ENCODE results near the gene SLC29A4.

SLC29A4 gene

DNA sequence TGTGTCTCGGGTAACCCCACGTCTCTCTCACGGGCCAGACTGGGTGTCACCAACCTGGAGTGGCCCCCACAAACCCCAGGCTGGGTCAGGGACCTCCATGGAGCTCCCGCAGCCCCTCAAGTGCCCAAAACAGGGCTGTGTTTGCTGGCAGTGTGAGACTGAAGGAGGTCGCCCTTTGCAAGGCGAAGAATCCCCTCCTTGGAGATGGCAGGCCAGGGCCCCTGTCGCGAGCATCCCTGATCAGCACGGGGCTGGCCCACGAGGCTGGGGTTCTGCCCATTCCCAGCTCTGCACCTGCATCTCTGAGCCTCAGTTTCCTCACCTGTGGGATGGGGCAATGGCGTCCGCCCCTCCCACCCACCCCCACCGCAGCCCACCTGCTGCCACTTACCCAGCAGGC is 62.4 kb downstream of the SLC29A4 start:
- no peak overlapping the region for H3K27ac ChIP-seq (ENCODE audit: extremely low read depth, low read depth, low read length)
- TF ChIP-seq ZNF223 (tag by site-specific recombination; IDR thresholded peaks at IDR 0.05) (no peak), ZNF629 (tag by site-specific recombination; IDR thresholded peaks at IDR 0.05) (no peak), IKZF3 (tag by site-specific recombination; IDR thresholded peaks at IDR 0.05) (no peak), ZNF157 (tag by site-specific recombination; IDR thresholded peaks at IDR 0.05) (no peak), GLI4 (tag by site-specific recombination; IDR thresholded peaks at IDR 0.05) (no peak), ZFHX2 (tag by site-specific recombination; conservative IDR thresholded peaks at IDR 0.05) (no peak), RBAK (tag by site-specific recombination; IDR thresholded peaks at IDR 0.05) (no peak), ZNF239 (tag by site-specific recombination; IDR thresholded peaks at IDR 0.05) (no peak)
- TF ChIP-seq, protein P1, sequence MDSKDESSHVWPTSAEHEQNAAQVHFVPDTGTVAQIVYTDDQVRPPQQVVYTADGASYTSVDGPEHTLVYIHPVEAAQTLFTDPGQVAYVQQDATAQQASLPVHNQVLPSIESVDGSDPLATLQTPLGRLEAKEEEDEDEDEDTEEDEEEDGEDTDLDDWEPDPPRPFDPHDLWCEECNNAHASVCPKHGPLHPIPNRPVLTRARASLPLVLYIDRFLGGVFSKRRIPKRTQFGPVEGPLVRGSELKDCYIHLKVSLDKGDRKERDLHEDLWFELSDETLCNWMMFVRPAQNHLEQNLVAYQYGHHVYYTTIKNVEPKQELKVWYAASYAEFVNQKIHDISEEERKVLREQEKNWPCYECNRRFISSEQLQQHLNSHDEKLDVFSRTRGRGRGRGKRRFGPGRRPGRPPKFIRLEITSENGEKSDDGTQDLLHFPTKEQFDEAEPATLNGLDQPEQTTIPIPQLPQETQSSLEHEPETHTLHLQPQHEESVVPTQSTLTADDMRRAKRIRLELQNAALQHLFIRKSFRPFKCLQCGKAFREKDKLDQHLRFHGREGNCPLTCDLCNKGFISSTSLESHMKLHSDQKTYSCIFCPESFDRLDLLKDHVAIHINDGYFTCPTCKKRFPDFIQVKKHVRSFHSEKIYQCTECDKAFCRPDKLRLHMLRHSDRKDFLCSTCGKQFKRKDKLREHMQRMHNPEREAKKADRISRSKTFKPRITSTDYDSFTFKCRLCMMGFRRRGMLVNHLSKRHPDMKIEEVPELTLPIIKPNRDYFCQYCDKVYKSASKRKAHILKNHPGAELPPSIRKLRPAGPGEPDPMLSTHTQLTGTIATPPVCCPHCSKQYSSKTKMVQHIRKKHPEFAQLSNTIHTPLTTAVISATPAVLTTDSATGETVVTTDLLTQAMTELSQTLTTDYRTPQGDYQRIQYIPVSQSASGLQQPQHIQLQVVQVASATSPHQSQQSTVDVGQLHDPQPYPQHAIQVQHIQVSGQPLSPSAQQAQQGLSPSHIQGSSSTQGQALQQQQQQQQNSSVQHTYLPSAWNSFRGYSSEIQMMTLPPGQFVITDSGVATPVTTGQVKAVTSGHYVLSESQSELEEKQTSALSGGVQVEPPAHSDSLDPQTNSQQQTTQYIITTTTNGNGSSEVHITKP (tag by site-specific recombination; IDR thresholded peaks at IDR 0.05), result no peak
- TF ChIP-seq, protein P2, sequence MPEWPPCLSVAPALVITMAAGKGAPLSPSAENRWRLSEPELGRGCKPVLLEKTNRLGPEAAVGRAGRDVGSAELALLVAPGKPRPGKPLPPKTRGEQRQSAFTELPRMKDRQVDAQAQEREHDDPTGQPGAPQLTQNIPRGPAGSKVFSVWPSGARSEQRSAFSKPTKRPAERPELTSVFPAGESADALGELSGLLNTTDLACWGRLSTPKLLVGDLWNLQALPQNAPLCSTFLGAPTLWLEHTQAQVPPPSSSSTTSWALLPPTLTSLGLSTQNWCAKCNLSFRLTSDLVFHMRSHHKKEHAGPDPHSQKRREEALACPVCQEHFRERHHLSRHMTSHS (tag by site-specific recombination; IDR thresholded peaks at IDR 0.05), result no peak
- CTCF ChIA-PET, result no interaction called here
- H3K4me1 ChIP-seq (ENCODE audit: control insufficient read depth, insufficient read depth, low read length), result no peaks in the 10 kb centered on the region
- no peaks in the 10 kb centered on the region for H3K9me3 ChIP-seq (ENCODE audit: control insufficient read depth, insufficient read depth, low read depth, low read length)
- peaks cover 32 to 38% of the 10 kb centered on the region in 2 experiments; a peak in 2 of 3 replicates for H3K36me3 ChIP-seq (ENCODE audit: control insufficient read depth in 2 of 2, insufficient read depth in 1 of 2, low read length in 2 of 2)
- POLR2A ChIA-PET, result no interaction called here
- no peak overlapping the region for H3K4me3 ChIP-seq (ENCODE audit: low read depth, low read length)

DNA sequence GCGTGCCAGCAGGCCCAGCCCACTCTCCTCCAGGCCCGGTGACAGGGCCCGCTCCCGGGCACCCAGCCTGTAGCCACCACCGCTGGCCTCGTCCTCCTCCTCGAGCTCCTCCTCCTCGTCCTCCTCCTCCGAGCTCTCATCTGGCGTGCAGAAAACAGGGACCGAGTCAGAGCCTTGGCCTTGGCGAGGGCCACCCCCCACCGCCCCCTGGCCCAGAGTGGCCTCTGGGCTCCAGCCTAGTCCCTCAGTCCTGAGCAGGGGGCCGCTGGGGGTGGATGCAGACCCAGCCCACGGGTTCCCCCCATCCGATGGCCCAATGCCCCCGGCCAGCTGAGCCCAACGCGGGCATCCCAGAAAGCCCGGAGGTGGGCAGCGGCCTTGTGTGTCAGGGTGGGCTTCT is 62.9 kb downstream of the SLC29A4 start:
- H3K4me3 ChIP-seq (ENCODE audit: low read depth, low read length), result no peak overlapping the region
- POLR2A ChIA-PET, result no interaction called here
- H3K4me1 ChIP-seq (ENCODE audit: control insufficient read depth, insufficient read depth, low read length), result no peaks in the 10 kb centered on the region
- peaks cover 29 to 37% of the 10 kb centered on the region in 2 experiments; a peak in 2 of 3 replicates for H3K36me3 ChIP-seq (ENCODE audit: control insufficient read depth in 2 of 2, insufficient read depth in 1 of 2, low read length in 2 of 2)
- CTCF ChIA-PET, result no interaction called here
- H3K27ac ChIP-seq (ENCODE audit: extremely low read depth, low read depth, low read length), result no peak overlapping the region
- no peaks in the 10 kb centered on the region for H3K9me3 ChIP-seq (ENCODE audit: control insufficient read depth, insufficient read depth, low read depth, low read length)
- TF ChIP-seq, protein P3, sequence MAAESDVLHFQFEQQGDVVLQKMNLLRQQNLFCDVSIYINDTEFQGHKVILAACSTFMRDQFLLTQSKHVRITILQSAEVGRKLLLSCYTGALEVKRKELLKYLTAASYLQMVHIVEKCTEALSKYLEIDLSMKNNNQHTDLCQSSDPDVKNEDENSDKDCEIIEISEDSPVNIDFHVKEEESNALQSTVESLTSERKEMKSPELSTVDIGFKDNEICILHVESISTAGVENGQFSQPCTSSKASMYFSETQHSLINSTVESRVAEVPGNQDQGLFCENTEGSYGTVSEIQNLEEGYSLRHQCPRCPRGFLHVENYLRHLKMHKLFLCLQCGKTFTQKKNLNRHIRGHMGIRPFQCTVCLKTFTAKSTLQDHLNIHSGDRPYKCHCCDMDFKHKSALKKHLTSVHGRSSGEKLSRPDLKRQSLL (tag by site-specific recombination; IDR thresholded peaks at IDR 0.05), result no peak
- TF ChIP-seq ZNF529 (tag by site-specific recombination; IDR thresholded peaks at IDR 0.05; ENCODE audit: insufficient replicate concordance), result no peak
- TF ChIP-seq, protein P4, sequence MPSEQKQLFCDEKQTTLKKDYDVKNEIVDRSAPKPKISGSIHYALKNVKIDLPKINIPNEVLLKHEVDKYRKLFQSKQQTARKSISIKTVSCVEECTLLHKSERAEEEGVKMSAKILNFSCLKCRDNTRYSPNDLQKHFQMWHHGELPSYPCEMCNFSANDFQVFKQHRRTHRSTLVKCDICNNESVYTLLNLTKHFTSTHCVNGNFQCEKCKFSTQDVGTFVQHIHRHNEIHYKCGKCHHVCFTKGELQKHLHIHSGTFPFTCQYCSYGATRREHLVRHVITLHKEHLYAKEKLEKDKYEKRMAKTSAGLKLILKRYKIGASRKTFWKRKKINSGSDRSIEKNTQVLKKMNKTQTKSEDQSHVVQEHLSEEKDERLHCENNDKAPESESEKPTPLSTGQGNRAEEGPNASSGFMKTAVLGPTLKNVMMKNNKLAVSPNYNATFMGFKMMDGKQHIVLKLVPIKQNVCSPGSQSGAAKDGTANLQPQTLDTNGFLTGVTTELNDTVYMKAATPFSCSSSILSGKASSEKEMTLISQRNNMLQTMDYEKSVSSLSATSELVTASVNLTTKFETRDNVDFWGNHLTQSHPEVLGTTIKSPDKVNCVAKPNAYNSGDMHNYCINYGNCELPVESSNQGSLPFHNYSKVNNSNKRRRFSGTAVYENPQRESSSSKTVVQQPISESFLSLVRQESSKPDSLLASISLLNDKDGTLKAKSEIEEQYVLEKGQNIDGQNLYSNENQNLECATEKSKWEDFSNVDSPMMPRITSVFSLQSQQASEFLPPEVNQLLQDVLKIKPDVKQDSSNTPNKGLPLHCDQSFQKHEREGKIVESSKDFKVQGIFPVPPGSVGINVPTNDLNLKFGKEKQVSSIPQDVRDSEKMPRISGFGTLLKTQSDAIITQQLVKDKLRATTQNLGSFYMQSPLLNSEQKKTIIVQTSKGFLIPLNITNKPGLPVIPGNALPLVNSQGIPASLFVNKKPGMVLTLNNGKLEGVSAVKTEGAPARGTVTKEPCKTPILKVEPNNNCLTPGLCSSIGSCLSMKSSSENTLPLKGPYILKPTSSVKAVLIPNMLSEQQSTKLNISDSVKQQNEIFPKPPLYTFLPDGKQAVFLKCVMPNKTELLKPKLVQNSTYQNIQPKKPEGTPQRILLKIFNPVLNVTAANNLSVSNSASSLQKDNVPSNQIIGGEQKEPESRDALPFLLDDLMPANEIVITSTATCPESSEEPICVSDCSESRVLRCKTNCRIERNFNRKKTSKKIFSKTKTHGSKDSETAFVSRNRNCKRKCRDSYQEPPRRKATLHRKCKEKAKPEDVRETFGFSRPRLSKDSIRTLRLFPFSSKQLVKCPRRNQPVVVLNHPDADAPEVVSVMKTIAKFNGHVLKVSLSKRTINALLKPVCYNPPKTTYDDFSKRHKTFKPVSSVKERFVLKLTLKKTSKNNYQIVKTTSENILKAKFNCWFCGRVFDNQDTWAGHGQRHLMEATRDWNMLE (tag by site-specific recombination; conservative IDR thresholded peaks at IDR 0.05; ENCODE audit: low read depth), result no peak
- TF ChIP-seq YY2 (tag by site-specific recombination; IDR thresholded peaks at IDR 0.05), result no peak
- no peak for TF ChIP-seq ZNF558 (tag by site-specific recombination; IDR thresholded peaks at IDR 0.05)
- no peak for TF ChIP-seq ZNF184 (tag by site-specific recombination; IDR thresholded peaks at IDR 0.05)
- no peak for TF ChIP-seq ZNF561 (tag by site-specific recombination; IDR thresholded peaks at IDR 0.05; ENCODE audit: borderline replicate concordance)
- TF ChIP-seq, protein P5, sequence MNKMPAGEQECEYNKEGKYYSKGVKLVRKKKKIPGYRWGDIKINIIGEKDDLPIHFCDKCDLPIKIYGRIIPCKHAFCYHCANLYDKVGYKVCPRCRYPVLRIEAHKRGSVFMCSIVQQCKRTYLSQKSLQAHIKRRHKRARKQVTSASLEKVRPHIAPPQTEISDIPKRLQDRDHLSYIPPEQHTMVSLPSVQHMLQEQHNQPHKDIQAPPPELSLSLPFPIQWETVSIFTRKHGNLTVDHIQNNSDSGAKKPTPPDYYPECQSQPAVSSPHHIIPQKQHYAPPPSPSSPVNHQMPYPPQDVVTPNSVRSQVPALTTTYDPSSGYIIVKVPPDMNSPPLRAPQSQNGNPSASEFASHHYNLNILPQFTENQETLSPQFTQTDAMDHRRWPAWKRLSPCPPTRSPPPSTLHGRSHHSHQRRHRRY (tag by site-specific recombination; IDR thresholded peaks at IDR 0.05), result no peak
- no peak for TF ChIP-seq ZNF48 (tag by site-specific recombination; IDR thresholded peaks at IDR 0.05)
- no peak for TF ChIP-seq ZNF629 (tag by site-specific recombination; IDR thresholded peaks at IDR 0.05)
- no peak for TF ChIP-seq MZF1 (tag by site-specific recombination; IDR thresholded peaks at IDR 0.05; ENCODE audit: borderline replicate concordance)
- no peak for TF ChIP-seq ZNF2 (tag by site-specific recombination; IDR thresholded peaks at IDR 0.05)
- TF ChIP-seq ZSCAN23 (tag by site-specific recombination; IDR thresholded peaks at IDR 0.05), result no peak
- TF ChIP-seq ZNF121 (tag by site-specific recombination; IDR thresholded peaks at IDR 0.05), result no peak
- TF ChIP-seq ZNF571 (tag by site-specific recombination; IDR thresholded peaks at IDR 0.05), result no peak
